ENCODE measurements around the gene SEPTIN14. TPM values are rescaled to one million over a fixed set of nuclear protein-coding genes. Genes with fewer than 3 reads are reported as not detected.
"Not testable (repeated sequence)": the region's sequence is repeated elsewhere in the genome, so short reads cannot be mapped to it uniquely, and the experiment has no call there.

The SEPTIN14 gene
- total and polyA plus RNA-seq, 2 experiments from 2014 or later: not detected

DNA sequence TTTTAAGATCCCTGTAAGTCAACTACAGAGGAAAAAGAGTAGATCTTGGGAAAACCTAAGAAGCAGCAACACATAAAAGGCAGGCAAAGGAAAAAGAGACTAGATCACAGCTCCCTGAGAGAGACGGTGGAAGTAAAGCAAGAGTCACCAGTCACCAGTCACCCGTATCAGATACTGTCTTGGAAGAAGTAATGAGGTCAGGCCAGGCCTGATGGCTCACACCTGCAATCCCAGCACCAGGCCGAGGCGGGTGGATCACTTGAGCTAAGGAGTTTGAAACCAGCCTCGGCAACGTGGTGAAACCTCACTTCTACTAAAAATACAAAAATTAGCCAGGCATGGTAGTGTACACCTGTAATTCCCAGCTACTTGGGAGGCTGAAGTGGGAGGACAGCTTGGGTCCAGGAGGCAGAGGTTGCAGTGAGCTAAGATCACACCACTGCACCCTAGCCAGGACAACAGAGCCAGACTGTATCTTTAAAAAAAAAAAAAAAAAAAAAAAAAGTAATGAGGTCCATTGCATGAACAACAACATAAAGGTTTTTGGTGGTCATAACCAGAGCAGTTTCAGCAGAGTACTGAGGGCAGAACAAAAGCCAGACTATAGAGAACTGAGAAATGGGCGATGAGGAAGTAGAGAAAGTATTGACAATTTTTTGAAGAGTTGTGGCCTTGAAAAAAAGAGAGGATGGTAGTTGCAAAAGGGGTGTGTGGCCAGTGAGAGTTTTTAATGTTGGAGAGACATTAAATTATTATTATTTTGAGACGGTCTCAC is 41.6 kb upstream of the SEPTIN14 start (continued):
- TF ChIP-seq, protein P1, sequence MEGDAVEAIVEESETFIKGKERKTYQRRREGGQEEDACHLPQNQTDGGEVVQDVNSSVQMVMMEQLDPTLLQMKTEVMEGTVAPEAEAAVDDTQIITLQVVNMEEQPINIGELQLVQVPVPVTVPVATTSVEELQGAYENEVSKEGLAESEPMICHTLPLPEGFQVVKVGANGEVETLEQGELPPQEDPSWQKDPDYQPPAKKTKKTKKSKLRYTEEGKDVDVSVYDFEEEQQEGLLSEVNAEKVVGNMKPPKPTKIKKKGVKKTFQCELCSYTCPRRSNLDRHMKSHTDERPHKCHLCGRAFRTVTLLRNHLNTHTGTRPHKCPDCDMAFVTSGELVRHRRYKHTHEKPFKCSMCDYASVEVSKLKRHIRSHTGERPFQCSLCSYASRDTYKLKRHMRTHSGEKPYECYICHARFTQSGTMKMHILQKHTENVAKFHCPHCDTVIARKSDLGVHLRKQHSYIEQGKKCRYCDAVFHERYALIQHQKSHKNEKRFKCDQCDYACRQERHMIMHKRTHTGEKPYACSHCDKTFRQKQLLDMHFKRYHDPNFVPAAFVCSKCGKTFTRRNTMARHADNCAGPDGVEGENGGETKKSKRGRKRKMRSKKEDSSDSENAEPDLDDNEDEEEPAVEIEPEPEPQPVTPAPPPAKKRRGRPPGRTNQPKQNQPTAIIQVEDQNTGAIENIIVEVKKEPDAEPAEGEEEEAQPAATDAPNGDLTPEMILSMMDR (conservative IDR thresholded peaks at IDR 0.05; ENCODE audit: low read depth in 2 of 2): no peak
- no peak for TF ChIP-seq EZH2phosphoT487 (IDR thresholded peaks at IDR 0.05; ENCODE audit: unreplicated experiment)

DNA sequence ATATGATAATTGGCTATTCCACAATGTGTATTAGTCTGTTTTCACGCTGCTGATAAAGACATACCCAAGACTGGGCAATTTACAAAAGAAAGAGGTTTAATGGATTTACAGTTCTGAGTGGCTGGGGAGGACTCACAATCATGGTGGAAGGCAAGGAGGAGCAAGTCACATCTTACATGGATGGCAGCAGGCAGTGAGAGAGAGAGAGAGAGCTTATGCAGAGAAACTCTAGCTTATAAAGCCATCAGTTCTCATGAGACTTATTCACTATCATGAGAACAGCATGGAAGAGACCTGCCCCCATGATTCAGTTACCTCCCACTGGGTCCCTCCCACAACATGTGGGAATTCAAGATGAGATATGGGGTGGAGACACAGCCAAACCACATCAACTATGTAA is 38.5 kb upstream of the SEPTIN14 start:
- H3K36me3 ChIP-seq (ENCODE audit: insufficient read depth); H3K27me3 Mint-ChIP-seq (ENCODE audit: insufficient read depth, low read depth, poor library complexity); H3K9me2 ChIP-seq (ENCODE audit: insufficient read depth); H3K27me3 ChIP-seq (ENCODE audit: insufficient read depth); H3K27ac ChIP-seq (ENCODE audit: low read depth); H3K4me2 ChIP-seq; H4K20me1 ChIP-seq (replicated peaks; ENCODE audit: insufficient read depth); H2AFZ ChIP-seq; H3K4me1 Mint-ChIP-seq; DNase-seq (ENCODE audit: low spot score); H3K4me3 ChIP-seq; H3F3A ChIP-seq (replicated peaks; ENCODE audit: low read depth); ATAC-seq; H3K27ac Mint-ChIP-seq; H3K79me2 ChIP-seq (replicated peaks; ENCODE audit: insufficient read depth); H3K4me3 Mint-ChIP-seq; H3K4me1 ChIP-seq (ENCODE audit: insufficient read depth): not testable (repeated sequence)
- Mint-ChIP-seq H3K36me3 (ENCODE audit: low read depth) (peaks cover 32% of the 10 kb centered on the region), H3K9me3 (peaks cover 33% of the 10 kb centered on the region)

DNA sequence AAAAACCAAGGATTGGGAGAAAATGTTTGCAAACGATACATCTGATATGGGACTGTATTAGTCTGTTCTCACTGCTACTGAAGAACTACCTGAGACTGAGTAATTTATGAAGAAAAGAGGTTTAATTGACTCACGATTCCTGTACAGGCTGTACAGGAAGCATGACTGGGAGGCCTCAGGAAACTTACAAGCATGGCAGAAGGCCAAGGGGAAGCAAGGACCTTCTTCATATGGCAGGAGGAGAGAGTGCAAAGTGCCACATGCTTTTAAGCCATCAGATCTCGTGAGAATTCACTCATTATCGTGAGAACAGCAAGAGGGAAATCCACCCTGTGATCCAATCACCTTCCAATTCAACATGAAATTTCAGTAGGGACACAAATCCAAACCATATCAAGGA is 35.7 kb upstream of the SEPTIN14 start:
- TF ChIP-seq, protein P2, sequence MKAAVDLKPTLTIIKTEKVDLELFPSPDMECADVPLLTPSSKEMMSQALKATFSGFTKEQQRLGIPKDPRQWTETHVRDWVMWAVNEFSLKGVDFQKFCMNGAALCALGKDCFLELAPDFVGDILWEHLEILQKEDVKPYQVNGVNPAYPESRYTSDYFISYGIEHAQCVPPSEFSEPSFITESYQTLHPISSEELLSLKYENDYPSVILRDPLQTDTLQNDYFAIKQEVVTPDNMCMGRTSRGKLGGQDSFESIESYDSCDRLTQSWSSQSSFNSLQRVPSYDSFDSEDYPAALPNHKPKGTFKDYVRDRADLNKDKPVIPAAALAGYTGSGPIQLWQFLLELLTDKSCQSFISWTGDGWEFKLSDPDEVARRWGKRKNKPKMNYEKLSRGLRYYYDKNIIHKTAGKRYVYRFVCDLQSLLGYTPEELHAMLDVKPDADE (IDR thresholded peaks at IDR 0.05): no peak
- TF ChIP-seq, protein P1 (conservative IDR thresholded peaks at IDR 0.05; ENCODE audit: low read depth in 2 of 2): no peak
- Mint-ChIP-seq H3K27ac (no peak overlapping the region), H3K27me3 (ENCODE audit: insufficient read depth, low read depth, poor library complexity) (no peaks in the 10 kb centered on the region), H3K9me3 (peaks cover 30% of the 10 kb centered on the region), H3K4me3 (no peak overlapping the region), H3K4me1 (no peaks in the 10 kb centered on the region), H3K36me3 (ENCODE audit: low read depth) (peaks cover 32% of the 10 kb centered on the region)
- Histone ChIP-seq H3K4me3 (no peak overlapping the region), H3F3A (replicated peaks; ENCODE audit: low read depth) (no peaks in the 10 kb centered on the region), H3K27me3 (ENCODE audit: insufficient read depth) (no peaks in the 10 kb centered on the region), H3K79me2 (replicated peaks; ENCODE audit: insufficient read depth) (no peaks in the 10 kb centered on the region), H3K36me3 (ENCODE audit: insufficient read depth) (no peaks in the 10 kb centered on the region; the same call in 1 of the 2 replicates), H3K27ac (ENCODE audit: low read depth) (no peak overlapping the region), H3K4me1 (ENCODE audit: insufficient read depth) (no peaks in the 10 kb centered on the region), H3K4me2 (no peak overlapping the region), H3K9me2 (ENCODE audit: insufficient read depth) (no peaks in the 10 kb centered on the region), H2AFZ (no peak overlapping the region), H4K20me1 (replicated peaks; ENCODE audit: insufficient read depth) (no peaks in the 10 kb centered on the region)
- DNase-seq (ENCODE audit: low spot score): no peak
- ATAC-seq: no peak
